ENCODE data around the gene DNAAF3. TPM values are rescaled to one million over a fixed set of nuclear protein-coding genes. Genes with fewer than 3 reads are reported as not detected.

Gene DNAAF3
- total RNA-seq, 1 experiment from 2014 or later = 52.8 TPM

DNA sequence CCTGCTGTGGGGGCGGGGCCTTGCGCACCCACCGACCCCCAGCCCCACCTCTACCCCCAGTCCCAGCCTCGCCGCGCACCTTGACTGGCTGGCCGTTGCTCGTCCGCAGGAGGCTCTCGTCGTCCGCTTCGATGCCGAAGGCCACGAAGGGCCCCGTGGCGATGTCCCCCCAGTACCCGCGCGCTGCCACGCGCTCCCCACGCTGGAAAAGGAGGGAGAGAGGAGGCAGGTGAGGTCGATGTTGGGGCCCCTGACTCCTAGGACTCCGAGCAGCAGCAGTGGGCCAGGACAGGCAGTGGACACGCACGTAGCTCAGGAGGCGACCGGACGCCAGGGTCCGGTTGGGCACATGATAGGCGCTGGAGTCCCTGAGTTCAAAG lies 5.4 kb downstream of the DNAAF3 start:
- no peak for ATAC-seq
- no peaks in the 10 kb centered on the region for H3K36me3 ChIP-seq (ENCODE audit: control insufficient read depth in 1 of 2, insufficient read depth in 2 of 2, low read length in 2 of 2)
- peaks cover 16 to 58% of the 10 kb centered on the region in 2 experiments for H3K4me1 ChIP-seq (ENCODE audit: control insufficient read depth in 1 of 2, insufficient read depth in 2 of 2, low read length in 2 of 2)
- POLR2A ChIA-PET = interaction anchor here (1.1 to 2.9 kb wide), 2 partner anchors 14 to 20 kb away, joined by 4 to 24 read pairs; no protein-coding TSS in a partner anchor
- H3K27ac ChIP-seq (ENCODE audit: low read depth, low read length) = peak overlapping the region; percentile 43
- peaks cover 12% of the 10 kb centered on the region for H3K79me2 ChIP-seq (ENCODE audit: insufficient read depth, low read length)
- intact Hi-C loops (cut with micrococcal nuclease) = no loop called here
- no peak for TF ChIP-seq EZH2phosphoT487 (IDR thresholded peaks at IDR 0.05; ENCODE audit: borderline replicate concordance)
- TF ChIP-seq YY1 (IDR thresholded peaks at IDR 0.05; ENCODE audit: extremely low read depth, insufficient replicate concordance, low read depth, low read length) = no peak
- no peak for TF ChIP-seq ZFX (IDR thresholded peaks at IDR 0.05)
- no peak for TF ChIP-seq CBX3 (IDR thresholded peaks at IDR 0.05; ENCODE audit: low read depth)
- TF ChIP-seq RAD21 (IDR thresholded peaks at IDR 0.05; ENCODE audit: low read depth) = no peak
- TF ChIP-seq JUND (IDR thresholded peaks at IDR 0.05) = no peak
- TF ChIP-seq, protein P1, sequence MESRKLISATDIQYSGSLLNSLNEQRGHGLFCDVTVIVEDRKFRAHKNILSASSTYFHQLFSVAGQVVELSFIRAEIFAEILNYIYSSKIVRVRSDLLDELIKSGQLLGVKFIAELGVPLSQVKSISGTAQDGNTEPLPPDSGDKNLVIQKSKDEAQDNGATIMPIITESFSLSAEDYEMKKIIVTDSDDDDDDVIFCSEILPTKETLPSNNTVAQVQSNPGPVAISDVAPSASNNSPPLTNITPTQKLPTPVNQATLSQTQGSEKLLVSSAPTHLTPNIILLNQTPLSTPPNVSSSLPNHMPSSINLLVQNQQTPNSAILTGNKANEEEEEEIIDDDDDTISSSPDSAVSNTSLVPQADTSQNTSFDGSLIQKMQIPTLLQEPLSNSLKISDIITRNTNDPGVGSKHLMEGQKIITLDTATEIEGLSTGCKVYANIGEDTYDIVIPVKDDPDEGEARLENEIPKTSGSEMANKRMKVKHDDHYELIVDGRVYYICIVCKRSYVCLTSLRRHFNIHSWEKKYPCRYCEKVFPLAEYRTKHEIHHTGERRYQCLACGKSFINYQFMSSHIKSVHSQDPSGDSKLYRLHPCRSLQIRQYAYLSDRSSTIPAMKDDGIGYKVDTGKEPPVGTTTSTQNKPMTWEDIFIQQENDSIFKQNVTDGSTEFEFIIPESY (IDR thresholded peaks at IDR 0.05; ENCODE audit: extremely low read depth, insufficient replicate concordance, low read length) = no peak
- no peak for TF ChIP-seq POLR2A (IDR thresholded peaks at IDR 0.05; ENCODE audit: borderline replicate concordance, extremely low read depth, insufficient read depth, insufficient read length)
- no peak for TF ChIP-seq TCF7L2 (IDR thresholded peaks at IDR 0.05; ENCODE audit: borderline replicate concordance, extremely low read depth, insufficient read depth, insufficient read length)
- no peak for TF ChIP-seq ELF1 (IDR thresholded peaks at IDR 0.05; ENCODE audit: borderline replicate concordance, low read depth)
- TF ChIP-seq, protein P2, sequence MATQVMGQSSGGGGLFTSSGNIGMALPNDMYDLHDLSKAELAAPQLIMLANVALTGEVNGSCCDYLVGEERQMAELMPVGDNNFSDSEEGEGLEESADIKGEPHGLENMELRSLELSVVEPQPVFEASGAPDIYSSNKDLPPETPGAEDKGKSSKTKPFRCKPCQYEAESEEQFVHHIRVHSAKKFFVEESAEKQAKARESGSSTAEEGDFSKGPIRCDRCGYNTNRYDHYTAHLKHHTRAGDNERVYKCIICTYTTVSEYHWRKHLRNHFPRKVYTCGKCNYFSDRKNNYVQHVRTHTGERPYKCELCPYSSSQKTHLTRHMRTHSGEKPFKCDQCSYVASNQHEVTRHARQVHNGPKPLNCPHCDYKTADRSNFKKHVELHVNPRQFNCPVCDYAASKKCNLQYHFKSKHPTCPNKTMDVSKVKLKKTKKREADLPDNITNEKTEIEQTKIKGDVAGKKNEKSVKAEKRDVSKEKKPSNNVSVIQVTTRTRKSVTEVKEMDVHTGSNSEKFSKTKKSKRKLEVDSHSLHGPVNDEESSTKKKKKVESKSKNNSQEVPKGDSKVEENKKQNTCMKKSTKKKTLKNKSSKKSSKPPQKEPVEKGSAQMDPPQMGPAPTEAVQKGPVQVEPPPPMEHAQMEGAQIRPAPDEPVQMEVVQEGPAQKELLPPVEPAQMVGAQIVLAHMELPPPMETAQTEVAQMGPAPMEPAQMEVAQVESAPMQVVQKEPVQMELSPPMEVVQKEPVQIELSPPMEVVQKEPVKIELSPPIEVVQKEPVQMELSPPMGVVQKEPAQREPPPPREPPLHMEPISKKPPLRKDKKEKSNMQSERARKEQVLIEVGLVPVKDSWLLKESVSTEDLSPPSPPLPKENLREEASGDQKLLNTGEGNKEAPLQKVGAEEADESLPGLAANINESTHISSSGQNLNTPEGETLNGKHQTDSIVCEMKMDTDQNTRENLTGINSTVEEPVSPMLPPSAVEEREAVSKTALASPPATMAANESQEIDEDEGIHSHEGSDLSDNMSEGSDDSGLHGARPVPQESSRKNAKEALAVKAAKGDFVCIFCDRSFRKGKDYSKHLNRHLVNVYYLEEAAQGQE (IDR thresholded peaks at IDR 0.05; ENCODE audit: low read depth) = no peak
- no peak for TF ChIP-seq EZH2 (IDR thresholded peaks at IDR 0.05)
- TF ChIP-seq FOSL1 (IDR thresholded peaks at IDR 0.05; ENCODE audit: low read depth) = no peak
- TF ChIP-seq SIN3A (IDR thresholded peaks at IDR 0.05; ENCODE audit: low read depth) = no peak
- H3K9ac ChIP-seq (ENCODE audit: low read length) = no peak overlapping the region
- CTCF ChIA-PET = interaction anchor here (0.7 to 3.0 kb wide), 15 partner anchors 8 to 280 kb away, joined by 3 to 53 read pairs (median 4); partner anchors contain the start of genes HSPBP1, RDH13, SYT5 and TNNT1
- no peaks in the 10 kb centered on the region for H3K9me2 ChIP-seq (ENCODE audit: insufficient read depth)
- H3K4me2 ChIP-seq (ENCODE audit: low read length) = peak overlapping the region; percentile 96
- H3K27me3 ChIP-seq (ENCODE audit: insufficient read depth, low read length) = no peaks in the 10 kb centered on the region
- no peaks in the 10 kb centered on the region for H4K20me1 ChIP-seq (ENCODE audit: insufficient read depth)
- no TSS peak for BruUV-seq (replicated peaks)
- no peaks in the 10 kb centered on the region for H3K9me3 ChIP-seq (ENCODE audit: control insufficient read depth in 1 of 2, insufficient read depth in 1 of 2, low read depth in 1 of 2, low read length in 2 of 2)
- RAD21 ChIA-PET (ENCODE audit: low non-redundant PET in 1 of 2, low total read pairs in 2 of 2, uncharacterized antibody in 2 of 2, unreplicated experiment in 2 of 2) = interaction anchor here (0.6 to 2.6 kb wide), 4 partner anchors 14 to 20 kb away, joined by 3 to 11 read pairs (median 8); no protein-coding TSS in a partner anchor
- no peak overlapping the region for H3K4me3 ChIP-seq (replicated peaks in 1 of 2; ENCODE audit: low read depth in 1 of 2, low read length in 2 of 2)
- no peak overlapping the region for H2AFZ ChIP-seq (ENCODE audit: low read depth, low read length, poor library complexity, severe bottlenecking)
- DNase-seq (ENCODE audit: low read depth, low spot score) = no peak

Data from HCT116 (cell line).